ENCODE measurements around the gene SUSD2. TPM values are rescaled to one million over a fixed set of nuclear protein-coding genes. Genes with fewer than 3 reads are reported as not detected.

Gene SUSD2
- total and polyA plus RNA-seq, 2 donors from 2014 or later, result 14.8 to 25.2 TPM

DNA sequence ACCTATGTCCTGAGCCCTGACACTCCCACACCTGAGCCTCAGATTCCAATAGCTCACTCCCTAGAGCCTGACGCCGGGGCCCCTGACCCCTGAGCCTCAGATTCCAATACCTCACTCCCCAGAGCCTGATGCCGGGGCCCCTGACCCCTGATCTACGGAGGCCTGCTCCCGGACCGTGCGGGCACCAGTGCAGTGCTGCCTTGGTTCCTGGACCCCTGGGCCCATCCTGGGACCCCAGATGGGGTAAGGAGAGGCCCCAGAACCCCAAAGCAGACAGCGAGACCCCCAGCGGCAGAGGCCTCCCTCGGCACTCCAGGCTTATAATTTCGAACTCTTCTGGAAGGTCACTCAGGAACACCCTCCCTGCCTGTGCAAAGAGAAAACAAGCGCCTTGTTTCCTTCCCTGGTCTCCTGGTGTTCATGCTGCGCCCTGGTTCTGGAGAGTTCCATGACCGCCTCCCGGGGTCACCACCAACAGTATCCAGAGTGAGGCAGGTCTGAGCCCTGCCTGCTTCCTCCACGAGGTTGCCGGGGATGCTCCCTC is 7.5 kb downstream of the SUSD2 start:
- Histone ChIP-seq H3K27ac (ENCODE audit: low read depth in 2 of 2, low read length in 2 of 2) (no peak overlapping the region), H3K4me1 (ENCODE audit: control insufficient read depth in 2 of 3, insufficient read depth in 2 of 3, low read depth in 1 of 3, low read length in 3 of 3) (peaks cover 0 to 16% (median 8%) of the 10 kb centered on the region in 3 donors), H3K4me3 (ENCODE audit: low read length in 3 of 3) (no peak overlapping the region), H3K36me3 (ENCODE audit: control insufficient read depth in 2 of 3, insufficient read depth in 3 of 3, low read length in 3 of 3) (peaks cover 0 to 3% (median 0%) of the 10 kb centered on the region in 3 donors), H3K9me3 (ENCODE audit: control insufficient read depth in 2 of 3, insufficient read depth in 1 of 3, low read length in 3 of 3) (no peaks in the 10 kb centered on the region), H3K27me3 (ENCODE audit: control insufficient read depth, insufficient read depth, low read length) (no peaks in the 10 kb centered on the region), H3K9ac (ENCODE audit: low read length in 3 of 3) (no peak overlapping the region)
- DNase-seq, result peak in 1 of 5 donors; percentile 61
- FAIRE-seq, result no peak
- intact Hi-C loops (cut with DNase I), result no loop called here
- TF ChIP-seq, protein P1, sequence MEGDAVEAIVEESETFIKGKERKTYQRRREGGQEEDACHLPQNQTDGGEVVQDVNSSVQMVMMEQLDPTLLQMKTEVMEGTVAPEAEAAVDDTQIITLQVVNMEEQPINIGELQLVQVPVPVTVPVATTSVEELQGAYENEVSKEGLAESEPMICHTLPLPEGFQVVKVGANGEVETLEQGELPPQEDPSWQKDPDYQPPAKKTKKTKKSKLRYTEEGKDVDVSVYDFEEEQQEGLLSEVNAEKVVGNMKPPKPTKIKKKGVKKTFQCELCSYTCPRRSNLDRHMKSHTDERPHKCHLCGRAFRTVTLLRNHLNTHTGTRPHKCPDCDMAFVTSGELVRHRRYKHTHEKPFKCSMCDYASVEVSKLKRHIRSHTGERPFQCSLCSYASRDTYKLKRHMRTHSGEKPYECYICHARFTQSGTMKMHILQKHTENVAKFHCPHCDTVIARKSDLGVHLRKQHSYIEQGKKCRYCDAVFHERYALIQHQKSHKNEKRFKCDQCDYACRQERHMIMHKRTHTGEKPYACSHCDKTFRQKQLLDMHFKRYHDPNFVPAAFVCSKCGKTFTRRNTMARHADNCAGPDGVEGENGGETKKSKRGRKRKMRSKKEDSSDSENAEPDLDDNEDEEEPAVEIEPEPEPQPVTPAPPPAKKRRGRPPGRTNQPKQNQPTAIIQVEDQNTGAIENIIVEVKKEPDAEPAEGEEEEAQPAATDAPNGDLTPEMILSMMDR (IDR thresholded peaks at IDR 0.05; ENCODE audit: borderline replicate concordance, extremely low read depth, insufficient read depth), result no peak

DNA sequence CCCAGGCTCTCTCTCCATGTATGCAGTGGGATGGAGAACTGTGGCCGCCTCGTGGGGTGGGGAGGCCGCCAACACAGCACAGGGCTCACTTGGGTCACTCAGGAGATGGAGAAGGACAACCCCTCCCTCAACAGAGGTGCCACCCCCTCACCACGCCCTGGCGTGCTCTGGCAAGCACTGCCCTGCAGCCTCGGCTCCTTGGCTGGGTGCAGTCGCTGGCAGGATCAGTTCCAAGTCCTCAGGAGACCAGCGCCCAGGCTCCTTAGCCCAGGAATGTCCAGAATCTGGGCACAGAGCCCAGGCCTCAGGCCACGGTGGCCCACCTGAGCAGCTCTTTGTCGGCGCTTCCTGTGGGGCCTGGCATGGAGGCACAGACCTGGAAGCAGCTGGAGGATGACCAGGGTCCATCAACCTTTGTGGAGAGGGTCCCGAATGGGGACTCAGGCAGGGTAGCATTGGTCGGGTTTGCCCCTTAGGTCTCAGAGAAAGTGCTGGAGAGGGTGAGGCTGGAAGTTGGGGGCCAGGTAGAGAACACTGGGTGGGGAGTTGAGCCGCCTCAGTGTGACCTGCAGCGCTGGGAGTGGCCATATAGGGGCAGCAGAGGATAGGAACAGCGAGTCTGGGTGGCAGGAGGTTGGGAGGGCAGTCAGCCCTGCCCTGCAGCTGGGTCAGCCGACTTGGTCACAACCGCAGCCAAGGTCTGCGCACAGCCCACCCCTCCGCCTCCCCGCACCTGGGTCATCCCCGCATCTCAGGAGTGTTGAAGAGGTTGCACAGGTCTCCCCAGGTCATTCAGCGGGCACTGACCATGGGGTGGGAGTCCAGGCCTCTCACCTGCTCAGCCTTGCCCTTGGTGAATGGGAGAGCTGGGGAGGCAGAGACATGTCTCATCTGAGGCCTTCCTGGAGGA is 8.2 kb downstream of the SUSD2 start:
- intact Hi-C loops (cut with DNase I), result no loop called here
- H3K27ac ChIP-seq (ENCODE audit: low read depth in 2 of 2, low read length in 2 of 2), result peak overlapping the region; percentile 16 to 56
- FAIRE-seq, result no peak

DNA sequence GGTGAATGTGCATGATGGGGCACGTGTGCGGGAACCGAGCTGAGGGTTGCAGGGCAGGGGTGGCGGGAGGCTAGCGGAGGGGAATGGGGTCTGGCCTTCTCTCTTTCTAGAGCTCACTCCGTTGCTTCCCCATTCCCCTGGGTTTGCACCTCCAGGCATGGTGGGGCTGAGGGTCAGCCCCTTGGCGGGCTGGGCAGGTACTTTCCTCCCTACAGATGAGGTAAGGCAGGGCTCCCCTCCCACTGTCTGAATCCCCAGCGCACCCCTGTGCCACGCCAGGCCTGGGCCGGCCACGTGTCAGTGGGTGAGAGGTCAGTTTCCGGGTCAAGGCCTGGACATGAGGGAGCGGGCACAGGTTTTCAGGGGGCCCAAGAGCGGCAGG is 8.9 kb downstream of the SUSD2 start:
- no peak overlapping the region for H3K9ac ChIP-seq (ENCODE audit: low read length in 3 of 3)
- no peaks in the 10 kb centered on the region for H3K36me3 ChIP-seq (ENCODE audit: control insufficient read depth in 2 of 3, insufficient read depth in 3 of 3, low read length in 3 of 3)
- no peaks in the 10 kb centered on the region for H3K9me3 ChIP-seq (ENCODE audit: control insufficient read depth in 2 of 3, insufficient read depth in 1 of 3, low read length in 3 of 3)
- H3K27me3 ChIP-seq (ENCODE audit: control insufficient read depth, insufficient read depth, low read length), result no peaks in the 10 kb centered on the region
- intact Hi-C loops (cut with DNase I), result no loop called here
- peak in 2 of 5 donors; percentile 50 to 72 for DNase-seq
- FAIRE-seq, result no peak
- no peak overlapping the region for H3K4me3 ChIP-seq (ENCODE audit: low read length in 3 of 3)
- H3K27ac ChIP-seq (ENCODE audit: low read depth in 2 of 2, low read length in 2 of 2), result peak overlapping the region; percentile 16 to 56
- TF ChIP-seq, protein P1 (IDR thresholded peaks at IDR 0.05; ENCODE audit: borderline replicate concordance, extremely low read depth, insufficient read depth), result no peak
- H3K4me1 ChIP-seq (ENCODE audit: control insufficient read depth in 2 of 3, insufficient read depth in 2 of 3, low read depth in 1 of 3, low read length in 3 of 3), result peaks cover 0 to 12% (median 8%) of the 10 kb centered on the region in 3 donors

More for the DNA sequence above, 8.2 kb downstream of the SUSD2 start:
- Histone ChIP-seq H3K9ac (ENCODE audit: low read length in 3 of 3) (no peak overlapping the region), H3K4me1 (ENCODE audit: control insufficient read depth in 2 of 3, insufficient read depth in 2 of 3, low read depth in 1 of 3, low read length in 3 of 3) (peaks cover 0 to 12% (median 8%) of the 10 kb centered on the region in 3 donors), H3K4me3 (ENCODE audit: low read length in 3 of 3) (no peak overlapping the region), H3K36me3 (ENCODE audit: control insufficient read depth in 2 of 3, insufficient read depth in 3 of 3, low read length in 3 of 3) (peaks cover 0 to 3% (median 0%) of the 10 kb centered on the region in 3 donors), H3K9me3 (ENCODE audit: control insufficient read depth in 2 of 3, insufficient read depth in 1 of 3, low read length in 3 of 3) (no peaks in the 10 kb centered on the region), H3K27me3 (ENCODE audit: control insufficient read depth, insufficient read depth, low read length) (no peaks in the 10 kb centered on the region)
- peak; percentile 75 to 92 (median 77) for DNase-seq
- TF ChIP-seq, protein P1 (IDR thresholded peaks at IDR 0.05; ENCODE audit: borderline replicate concordance, extremely low read depth, insufficient read depth), result peak; percentile 87

All from kidney (tissue), 14 donors.